Measurements from ENCODE around the gene KCNG4.

DNA sequence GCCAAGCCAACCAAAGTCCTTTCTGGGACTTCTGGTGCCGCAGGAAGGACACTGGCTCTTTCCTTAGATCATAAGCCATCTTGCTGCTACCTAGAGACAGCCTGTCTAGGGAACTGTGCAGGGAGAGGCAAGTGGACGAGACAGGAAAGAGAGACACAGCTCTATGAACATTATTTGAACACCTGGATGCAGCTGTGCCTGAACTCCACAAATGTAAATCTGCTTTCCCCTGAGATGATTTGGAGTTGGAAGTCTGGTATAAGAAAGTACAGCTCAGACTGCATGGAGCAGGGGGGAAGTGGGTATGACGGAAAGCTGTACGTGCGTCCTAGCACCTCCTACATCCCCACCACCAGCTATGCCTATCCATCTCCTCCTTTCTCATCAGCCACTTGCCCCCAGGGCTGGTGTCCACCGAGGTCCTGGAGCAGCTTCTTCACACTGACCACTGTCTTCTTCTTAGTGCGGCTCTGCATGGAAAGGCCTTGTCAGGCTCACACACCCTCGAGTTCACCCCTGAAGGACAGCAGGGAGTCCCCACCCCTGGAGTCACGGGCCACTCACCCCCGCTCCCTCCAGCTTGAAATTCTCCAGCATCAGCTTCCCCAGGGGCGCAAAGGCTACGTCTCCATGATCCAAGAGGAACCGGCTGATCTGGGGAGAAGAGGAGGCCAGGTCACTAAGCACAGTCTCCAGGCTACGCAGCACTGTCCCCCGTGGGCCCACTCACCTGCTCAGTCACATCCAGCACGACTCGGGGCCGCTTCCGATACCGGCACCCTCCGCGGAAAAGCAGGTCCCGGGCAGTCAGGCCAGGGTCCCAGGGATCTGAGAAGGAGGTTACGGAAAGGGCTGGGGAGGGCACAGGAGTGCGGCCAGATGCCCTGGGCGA lies 56.9 kb downstream of the KCNG4 start:
- TF ChIP-seq, protein P1, sequence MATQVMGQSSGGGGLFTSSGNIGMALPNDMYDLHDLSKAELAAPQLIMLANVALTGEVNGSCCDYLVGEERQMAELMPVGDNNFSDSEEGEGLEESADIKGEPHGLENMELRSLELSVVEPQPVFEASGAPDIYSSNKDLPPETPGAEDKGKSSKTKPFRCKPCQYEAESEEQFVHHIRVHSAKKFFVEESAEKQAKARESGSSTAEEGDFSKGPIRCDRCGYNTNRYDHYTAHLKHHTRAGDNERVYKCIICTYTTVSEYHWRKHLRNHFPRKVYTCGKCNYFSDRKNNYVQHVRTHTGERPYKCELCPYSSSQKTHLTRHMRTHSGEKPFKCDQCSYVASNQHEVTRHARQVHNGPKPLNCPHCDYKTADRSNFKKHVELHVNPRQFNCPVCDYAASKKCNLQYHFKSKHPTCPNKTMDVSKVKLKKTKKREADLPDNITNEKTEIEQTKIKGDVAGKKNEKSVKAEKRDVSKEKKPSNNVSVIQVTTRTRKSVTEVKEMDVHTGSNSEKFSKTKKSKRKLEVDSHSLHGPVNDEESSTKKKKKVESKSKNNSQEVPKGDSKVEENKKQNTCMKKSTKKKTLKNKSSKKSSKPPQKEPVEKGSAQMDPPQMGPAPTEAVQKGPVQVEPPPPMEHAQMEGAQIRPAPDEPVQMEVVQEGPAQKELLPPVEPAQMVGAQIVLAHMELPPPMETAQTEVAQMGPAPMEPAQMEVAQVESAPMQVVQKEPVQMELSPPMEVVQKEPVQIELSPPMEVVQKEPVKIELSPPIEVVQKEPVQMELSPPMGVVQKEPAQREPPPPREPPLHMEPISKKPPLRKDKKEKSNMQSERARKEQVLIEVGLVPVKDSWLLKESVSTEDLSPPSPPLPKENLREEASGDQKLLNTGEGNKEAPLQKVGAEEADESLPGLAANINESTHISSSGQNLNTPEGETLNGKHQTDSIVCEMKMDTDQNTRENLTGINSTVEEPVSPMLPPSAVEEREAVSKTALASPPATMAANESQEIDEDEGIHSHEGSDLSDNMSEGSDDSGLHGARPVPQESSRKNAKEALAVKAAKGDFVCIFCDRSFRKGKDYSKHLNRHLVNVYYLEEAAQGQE (IDR thresholded peaks at IDR 0.05; ENCODE audit: insufficient read depth in 1 of 2, low read depth in 2 of 2, low read length in 1 of 2): no peak
- TF ChIP-seq, protein P2, sequence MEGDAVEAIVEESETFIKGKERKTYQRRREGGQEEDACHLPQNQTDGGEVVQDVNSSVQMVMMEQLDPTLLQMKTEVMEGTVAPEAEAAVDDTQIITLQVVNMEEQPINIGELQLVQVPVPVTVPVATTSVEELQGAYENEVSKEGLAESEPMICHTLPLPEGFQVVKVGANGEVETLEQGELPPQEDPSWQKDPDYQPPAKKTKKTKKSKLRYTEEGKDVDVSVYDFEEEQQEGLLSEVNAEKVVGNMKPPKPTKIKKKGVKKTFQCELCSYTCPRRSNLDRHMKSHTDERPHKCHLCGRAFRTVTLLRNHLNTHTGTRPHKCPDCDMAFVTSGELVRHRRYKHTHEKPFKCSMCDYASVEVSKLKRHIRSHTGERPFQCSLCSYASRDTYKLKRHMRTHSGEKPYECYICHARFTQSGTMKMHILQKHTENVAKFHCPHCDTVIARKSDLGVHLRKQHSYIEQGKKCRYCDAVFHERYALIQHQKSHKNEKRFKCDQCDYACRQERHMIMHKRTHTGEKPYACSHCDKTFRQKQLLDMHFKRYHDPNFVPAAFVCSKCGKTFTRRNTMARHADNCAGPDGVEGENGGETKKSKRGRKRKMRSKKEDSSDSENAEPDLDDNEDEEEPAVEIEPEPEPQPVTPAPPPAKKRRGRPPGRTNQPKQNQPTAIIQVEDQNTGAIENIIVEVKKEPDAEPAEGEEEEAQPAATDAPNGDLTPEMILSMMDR (IDR thresholded peaks at IDR 0.05): no peak
- no peak for TF ChIP-seq SIN3A (IDR thresholded peaks at IDR 0.05; ENCODE audit: borderline replicate concordance, insufficient read depth, low read depth, low read length)
- no peak for TF ChIP-seq POLR2AphosphoS5 (IDR thresholded peaks at IDR 0.05; ENCODE audit: low read depth, low read length)
- no peak for TF ChIP-seq TCF7L2 (IDR thresholded peaks at IDR 0.05; ENCODE audit: low read depth, low read length)
